COR-L47 (cell line): Measurements from ENCODE around the gene MARS1.
"Not testable (repeated sequence)": the region's sequence is repeated elsewhere in the genome, so short reads cannot be mapped to it uniquely, and the experiment has no call there.

Experiments
- DNase-seq: peaks from one replicate; lab custom pipeline; 2025; lab: John Stamatoyannopoulos, UW

Gene MARS1

DNA sequence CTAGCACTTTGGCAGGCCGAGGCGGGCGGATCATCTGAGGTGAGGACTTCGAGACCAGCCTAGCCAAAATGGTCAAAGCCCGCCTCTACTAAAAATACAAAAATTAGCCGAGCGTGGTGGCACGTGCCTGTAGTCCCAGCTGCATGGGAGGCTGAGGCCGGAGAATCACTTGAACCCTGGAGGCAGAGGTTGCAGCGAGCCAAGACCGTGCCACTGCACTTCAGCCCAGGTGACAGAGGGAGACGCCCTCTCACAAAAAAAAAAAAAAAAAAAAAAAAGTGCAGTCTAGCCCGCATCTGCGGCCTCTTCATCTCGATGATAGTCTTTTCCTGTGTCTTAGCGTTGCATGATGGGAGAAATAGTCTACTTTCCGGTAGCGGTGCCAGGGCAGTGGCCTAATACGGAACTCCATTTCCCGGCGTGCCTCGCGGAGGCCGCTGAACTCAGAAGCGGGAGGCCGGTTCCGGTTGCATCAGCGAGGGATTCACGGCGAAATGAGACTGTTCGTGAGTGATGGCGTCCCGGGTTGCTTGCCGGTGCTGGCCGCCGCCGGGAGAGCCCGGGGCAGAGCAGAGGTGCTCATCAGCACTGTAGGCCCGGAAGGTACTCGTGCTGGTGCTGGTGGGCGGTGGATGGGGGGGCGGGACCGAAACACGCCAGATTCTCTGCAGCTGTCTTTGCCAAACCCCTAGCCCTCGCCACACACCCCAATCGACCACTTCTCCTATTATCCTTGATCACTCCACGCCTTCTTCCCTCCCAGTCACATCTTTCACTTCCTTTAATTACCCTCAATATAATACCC, at the start of gene MARS1:
TSS of gene MARS1 (plus strand) at position 472 of the 805 bp plus-strand sequence. CDS start at position 495, 23 bp downstream.
- DNase-seq: peak; percentile 95

GRCh38 chr12:57438400-57438799, 49.5 kb upstream of the MARS1 start:
- DNase-seq: no peak

DNA sequence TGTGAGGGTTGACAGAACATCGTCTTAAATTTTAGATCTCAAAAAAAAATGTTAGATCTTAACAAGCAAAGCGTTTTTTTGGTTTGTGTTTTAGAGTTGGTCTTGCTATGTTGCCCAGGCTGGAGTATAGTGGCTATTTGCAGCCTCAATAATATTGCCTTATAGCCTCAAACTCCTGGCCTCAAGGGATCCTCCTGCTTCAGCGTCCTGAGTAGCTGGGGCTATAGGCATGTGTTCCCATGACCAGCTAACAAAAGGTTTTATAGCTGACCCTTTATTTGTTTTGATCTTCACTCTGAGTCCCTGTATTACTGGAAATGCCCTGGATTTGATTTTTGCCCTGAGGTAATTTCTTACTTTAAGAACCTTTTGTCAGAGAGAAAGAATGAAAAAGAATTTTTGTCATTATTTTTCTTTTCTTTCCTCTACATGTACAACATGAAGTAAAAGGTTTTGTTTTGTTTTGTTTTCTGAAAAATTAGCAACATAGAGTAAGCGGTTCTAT, 48.1 kb upstream of the MARS1 start:
- DNase-seq: no peak

DNA sequence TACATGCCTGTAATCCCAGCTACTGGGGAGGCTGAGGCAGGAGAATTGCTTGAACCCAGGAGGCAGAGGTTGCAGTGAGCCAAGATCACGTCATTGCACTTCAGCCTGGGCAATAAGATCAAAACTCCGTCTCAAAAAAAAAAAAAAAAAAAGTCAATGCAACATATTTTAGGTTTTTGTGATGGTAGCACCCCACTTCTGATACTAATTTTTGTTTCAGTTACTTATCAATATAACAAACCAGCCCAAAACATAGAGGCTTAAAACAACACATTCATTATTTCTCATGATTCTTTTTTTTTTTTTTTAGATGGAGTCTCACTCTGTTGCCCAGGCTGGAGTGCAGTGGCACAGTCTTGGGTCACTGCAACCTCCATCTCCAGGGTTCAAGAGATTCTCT, 46.5 kb upstream of the MARS1 start:
- DNase-seq: not testable (repeated sequence)

- DNase-seq: no peak
These were observed 45.9 kb upstream of the MARS1 start for GRCh38 chr12:57441846-57442427.

DNA sequence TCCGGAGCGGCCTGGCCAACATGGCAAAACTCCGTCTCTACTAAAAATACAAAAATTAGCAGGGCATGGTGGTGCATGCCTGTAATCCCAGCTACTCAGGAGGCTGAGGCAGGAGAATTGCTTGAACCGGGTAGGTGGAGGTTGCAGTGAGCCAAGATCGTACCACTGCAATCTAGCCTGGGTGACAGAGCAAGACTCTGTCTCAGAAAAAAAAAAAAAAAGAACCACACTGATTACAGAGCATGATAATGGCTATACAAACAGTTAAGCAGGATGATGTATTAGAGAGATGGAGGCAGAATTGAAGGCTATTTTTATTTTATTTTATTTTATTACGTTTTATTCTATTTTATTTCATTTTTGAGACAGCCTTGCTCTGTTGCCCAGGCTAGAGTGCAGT, 43.5 kb upstream of the MARS1 start:
- DNase-seq: not testable (repeated sequence)

DNA sequence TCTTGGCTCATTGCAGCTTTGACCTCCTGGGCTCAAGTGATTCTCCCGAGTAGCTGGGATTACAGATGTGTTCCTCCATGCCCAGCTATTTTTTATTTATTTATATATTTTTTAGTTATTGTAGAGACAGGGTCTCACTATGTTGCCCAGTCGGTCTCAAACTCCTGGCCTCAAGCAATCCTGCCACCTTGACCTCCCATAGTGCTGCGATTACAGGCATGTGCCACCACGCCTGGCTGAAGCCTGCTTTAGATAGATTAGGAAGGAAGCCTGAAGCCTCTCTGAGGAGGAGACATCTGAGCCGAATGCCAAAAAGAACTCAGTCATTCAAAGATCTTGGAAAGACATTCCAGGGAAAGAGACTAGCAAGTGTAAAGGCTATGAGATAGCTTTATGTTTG, 43.1 kb upstream of the MARS1 start:
- no peak for DNase-seq

DNA sequence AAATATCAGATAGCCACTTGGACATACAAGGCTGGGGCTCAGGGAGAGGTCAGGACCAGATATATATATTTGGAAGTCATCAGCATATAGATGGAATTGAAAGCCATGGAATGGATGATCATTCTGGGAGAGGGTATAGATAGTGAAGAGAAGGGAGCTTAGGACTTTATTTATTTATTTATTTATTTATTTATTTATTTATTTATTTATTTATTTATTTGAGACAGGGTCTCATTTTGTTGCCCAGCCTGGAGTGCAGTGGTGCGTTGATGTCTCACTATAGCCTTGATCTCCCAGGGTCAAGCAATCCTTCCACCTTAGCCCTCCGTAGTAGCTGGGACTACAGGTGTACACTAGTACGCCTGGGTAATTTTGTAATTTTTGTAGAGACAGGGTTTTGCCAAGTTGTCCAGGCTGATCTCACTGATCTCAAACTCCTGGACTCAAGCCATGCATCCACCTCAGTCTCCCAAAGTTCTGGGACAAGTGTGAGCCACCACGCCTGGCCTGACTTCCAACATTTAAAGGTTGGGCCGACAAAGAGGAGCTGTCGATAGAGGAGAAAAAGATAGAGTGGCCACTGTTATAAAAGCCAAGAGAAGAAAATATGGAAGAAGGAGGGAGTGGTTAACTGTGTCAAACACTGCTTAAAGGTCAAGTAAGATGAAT, 41.4 kb upstream of the MARS1 start:
- no peak for DNase-seq

- DNase-seq: no peak
These were observed 39.2 kb upstream of the MARS1 start for GRCh38 chr12:57448669-57449068.

DNA sequence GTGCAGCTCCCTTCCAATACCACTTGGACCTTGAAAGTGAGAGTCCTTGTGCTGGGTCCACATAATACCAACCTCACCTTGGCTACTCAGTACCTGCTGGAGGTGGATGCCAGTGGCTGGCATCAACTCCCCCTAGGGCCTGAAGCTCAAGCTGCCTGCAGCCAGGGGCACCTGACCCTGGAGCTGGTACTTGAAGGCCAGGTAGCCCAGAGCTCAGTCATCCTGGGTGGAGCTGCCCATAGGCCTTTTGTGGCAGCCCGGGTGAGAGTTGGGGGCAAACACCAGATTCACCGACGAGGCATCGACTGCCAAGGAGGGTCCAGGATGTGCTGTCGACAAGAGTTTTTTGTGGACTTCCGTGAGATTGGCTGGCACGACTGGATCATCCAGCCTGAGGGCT, 38.5 kb upstream of the MARS1 start:
- DNase-seq: no peak

DNA sequence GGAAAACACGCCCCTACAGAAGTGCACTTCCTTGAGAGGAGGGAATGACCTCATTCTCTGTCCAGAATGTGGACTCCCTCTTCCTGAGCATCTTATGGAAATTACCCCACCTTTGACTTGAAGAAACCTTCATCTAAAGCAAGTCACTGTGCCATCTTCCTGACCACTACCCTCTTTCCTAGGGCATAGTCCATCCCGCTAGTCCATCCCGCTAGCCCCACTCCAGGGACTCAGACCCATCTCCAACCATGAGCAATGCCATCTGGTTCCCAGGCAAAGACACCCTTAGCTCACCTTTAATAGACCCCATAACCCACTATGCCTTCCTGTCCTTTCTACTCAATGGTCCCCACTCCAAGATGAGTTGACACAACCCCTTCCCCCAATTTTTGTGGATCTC, 37.8 kb upstream of the MARS1 start:
- no peak for DNase-seq

DNA sequence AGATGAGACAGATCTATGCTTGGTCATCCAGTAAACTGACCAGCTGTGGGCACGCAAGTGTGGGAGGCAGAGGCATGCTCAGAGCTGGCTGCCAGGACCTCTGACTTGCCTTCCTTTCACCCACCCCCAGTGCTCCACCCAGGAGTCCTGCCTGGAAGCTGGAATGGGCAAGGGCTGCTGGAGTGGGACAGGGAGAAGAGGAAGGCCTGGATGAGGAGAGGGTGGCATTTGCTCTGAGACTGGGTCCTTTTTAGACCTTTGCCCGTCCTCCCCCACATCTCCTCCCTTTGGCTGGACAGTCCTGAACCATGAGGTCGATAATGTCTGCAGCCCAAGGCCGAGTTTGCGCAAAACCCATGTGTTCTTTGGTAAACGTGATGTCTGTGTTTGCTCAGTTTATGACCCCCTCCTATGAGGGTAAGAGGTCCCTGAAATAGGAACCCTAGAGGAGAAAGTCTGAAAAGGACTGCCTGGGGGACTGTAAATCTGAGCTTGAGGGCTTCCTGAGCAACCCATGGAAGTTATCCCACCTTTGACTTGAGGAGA, 36.6 kb upstream of the MARS1 start:
- no peak for DNase-seq

DNA sequence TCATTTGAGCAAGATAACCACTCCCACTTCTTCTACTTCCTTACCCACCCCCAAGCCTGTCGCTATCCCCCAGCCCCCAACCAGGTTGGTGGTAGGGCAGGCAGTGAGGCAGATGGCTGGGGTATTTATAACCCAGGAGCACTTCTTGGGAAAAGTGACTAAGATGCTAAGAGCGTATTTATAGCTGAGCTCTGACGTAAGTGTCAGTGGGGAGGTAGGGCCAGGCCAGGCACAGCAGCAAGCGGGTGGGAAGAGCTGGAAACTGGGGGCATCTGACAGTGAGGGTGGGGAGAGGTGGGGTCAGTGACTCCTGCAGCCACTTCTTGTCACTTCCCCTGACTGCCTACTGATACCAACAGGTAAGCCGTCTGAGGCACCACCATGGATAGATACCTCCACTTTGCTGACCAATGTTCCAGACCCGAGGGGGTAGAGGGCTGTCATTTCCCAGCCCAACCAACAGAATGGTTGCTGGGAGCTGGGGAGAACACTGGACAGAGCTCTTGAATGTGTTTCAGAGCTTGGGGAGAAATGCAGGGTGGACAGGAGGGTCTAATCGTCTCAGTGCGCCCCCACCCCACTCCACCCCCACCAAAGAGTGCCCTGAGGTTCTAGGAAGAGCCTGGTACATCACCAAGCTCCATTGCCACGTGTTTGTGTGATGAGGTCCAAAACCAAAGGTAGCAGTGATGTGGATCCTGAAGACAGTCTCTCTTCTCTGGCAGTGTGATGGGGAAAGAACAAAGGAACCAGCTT, 35.5 kb upstream of the MARS1 start:
- DNase-seq: no peak

- peak; percentile 65 for DNase-seq
These were observed 34.8 kb upstream of the MARS1 start for GRCh38 chr12:57452937-57453509.

DNA sequence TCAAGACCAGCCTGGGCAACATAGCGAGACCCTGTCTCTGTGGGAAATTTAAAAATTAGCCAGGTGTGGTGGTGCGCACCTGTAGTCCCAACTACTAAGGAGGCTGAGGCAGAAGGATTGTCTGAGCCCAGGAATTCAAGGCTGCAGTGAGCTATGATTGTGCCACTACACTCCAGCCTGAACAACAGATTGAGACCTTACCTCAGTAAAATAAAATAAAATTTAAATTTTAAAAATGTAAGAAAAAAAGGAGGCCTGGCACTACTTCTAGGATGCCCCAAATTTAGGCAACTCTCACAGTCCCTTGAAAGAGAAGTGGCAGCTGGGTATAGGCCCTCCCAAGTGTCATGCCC, 33.7 kb upstream of the MARS1 start:
- DNase-seq: no peak

DNA sequence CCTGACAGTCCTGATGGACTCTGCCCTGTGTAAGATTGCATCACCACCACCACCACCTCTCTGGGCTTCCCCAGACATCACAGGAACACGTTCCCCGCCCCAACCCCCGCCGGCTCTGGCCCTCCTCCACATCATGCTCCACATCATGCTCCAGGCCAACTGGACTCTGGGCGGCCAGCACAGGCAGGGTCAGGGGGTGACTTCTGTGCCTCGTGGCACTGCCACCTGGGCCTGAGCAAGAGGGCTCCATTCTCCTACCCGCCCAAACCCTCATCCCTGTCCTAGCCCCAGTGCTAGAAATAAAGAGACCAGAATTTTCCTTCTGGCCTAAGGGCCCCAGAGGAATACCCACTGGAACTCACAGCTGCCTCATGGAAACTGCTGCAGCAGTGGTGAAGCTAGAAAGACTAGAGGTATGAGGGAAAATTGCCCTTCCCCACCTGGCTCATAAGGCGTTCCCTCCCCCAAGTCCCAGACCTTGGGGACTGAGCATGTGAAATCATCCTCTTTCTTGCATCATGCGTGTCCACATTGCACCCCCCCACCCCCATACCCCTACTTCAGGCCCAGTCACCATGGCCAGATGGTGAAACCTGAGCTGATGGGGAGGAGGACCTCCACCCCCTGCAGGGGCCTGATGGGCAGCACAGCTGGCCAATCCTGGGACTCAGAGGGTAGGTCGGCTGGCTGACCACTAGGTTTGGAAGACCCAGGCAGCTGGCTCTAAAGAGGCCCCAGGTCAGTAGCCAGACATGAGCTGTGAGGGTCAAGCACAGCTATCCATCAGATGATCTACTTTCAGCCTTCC, 33.1 kb upstream of the MARS1 start, which contains the start of gene INHBE:
TSS of gene INHBE (plus strand) at position 742 of the 808 bp plus-strand sequence. CDS start 230 bp downstream, outside the sequence.
- peak; percentile 28 for DNase-seq

DNA sequence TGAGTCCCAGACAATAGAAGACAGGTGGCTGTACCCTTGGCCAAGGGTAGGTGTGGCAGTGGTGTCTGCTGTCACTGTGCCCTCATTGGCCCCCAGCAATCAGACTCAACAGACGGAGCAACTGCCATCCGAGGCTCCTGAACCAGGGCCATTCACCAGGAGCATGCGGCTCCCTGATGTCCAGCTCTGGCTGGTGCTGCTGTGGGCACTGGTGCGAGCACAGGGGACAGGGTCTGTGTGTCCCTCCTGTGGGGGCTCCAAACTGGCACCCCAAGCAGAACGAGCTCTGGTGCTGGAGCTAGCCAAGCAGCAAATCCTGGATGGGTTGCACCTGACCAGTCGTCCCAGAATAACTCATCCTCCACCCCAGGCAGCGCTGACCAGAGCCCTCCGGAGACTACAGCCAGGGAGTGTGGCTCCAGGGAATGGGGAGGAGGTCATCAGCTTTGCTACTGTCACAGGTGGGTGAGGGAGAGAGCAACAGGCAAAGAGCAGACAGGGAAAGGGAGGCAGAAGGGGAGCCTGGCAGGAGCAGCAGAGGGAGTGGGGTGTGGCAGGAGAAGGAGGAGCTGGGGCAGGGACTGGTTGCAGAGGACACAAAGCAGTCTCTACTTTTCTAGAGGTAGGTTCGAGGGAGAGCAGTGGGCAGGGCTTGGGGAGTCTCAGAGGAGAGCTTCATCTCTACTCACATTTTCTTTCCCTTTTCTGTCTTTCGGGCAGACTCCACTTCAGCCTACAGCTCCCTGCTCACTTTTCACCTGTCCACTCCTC, 32.3 kb upstream of the MARS1 start:
- no peak for DNase-seq

DNA sequence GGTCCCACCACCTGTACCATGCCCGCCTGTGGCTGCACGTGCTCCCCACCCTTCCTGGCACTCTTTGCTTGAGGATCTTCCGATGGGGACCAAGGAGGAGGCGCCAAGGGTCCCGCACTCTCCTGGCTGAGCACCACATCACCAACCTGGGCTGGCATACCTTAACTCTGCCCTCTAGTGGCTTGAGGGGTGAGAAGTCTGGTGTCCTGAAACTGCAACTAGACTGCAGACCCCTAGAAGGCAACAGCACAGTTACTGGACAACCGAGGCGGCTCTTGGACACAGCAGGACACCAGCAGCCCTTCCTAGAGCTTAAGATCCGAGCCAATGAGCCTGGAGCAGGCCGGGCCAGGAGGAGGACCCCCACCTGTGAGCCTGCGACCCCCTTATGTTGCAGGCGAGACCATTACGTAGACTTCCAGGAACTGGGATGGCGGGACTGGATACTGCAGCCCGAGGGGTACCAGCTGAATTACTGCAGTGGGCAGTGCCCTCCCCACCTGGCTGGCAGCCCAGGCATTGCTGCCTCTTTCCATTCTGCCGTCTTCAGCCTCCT, 31.6 kb upstream of the MARS1 start:
- peak; percentile 3 for DNase-seq

DNA sequence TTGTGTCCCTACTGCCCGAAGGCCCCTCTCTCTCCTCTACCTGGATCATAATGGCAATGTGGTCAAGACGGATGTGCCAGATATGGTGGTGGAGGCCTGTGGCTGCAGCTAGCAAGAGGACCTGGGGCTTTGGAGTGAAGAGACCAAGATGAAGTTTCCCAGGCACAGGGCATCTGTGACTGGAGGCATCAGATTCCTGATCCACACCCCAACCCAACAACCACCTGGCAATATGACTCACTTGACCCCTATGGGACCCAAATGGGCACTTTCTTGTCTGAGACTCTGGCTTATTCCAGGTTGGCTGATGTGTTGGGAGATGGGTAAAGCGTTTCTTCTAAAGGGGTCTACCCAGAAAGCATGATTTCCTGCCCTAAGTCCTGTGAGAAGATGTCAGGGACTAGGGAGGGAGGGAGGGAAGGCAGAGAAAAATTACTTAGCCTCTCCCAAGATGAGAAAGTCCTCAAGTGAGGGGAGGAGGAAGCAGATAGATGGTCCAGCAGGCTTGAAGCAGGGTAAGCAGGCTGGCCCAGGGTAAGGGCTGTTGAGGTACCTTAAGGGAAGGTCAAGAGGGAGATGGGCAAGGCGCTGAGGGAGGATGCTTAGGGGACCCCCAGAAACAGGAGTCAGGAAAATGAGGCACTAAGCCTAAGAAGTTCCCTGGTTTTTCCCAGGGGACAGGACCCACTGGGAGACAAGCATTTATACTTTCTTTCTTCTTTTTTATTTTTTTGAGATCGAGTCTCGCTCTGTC, 31.0 kb upstream of the MARS1 start:
- no peak for DNase-seq
